Astrocyte (in vitro differentiated cells and primary cell): Measurements from ENCODE around the gene ZNF385B.

Experiments
- CTCF ChIP-seq: IDR thresholded peaks from 2 replicates; pipeline ENCODE4 v1.5.1; 2011; ENCODE audit warnings: low read depth, mild to moderate bottlenecking, inconsistent platforms, low read length, moderate library complexity; ENCODE audit not compliant: insufficient read depth
- EZH2 ChIP-seq: IDR thresholded peaks from 2 replicates; pipeline ENCODE4 v1.6.1; 2012; ENCODE audit warnings: mild to moderate bottlenecking, low read length, inconsistent platforms; ENCODE audit not compliant: insufficient read depth

- TF ChIP-seq CTCF (no peak), EZH2 (no peak)
Observed at GRCh38 chr2:179533875-179534274, 327.5 kb downstream of the ZNF385B start.
